ENCODE results near the gene ARPC4. TPM values are rescaled to one million over a fixed set of nuclear protein-coding genes. Genes with fewer than 3 reads are reported as not detected.

ARPC4 gene
- total RNA-seq, 2 donors from 2014 or later: 155 to 192 TPM

- DNase-seq (no peak), ATAC-seq (no peak)
- H3K27ac Mint-ChIP-seq: no peak overlapping the region
- H3K9me3 ChIP-seq (ENCODE audit: control insufficient read depth, low read length, poor library complexity, severe bottlenecking): no peaks in the 10 kb centered on the region
- no peak overlapping the region for H3K4me3 Mint-ChIP-seq
- peaks cover 37% of the 10 kb centered on the region for H3K4me1 Mint-ChIP-seq
- no peaks in the 10 kb centered on the region for H3K27me3 Mint-ChIP-seq
- peaks cover 3% of the 10 kb centered on the region for H3K36me3 Mint-ChIP-seq (ENCODE audit: low read depth)
These were observed 14.5 kb upstream of the ARPC4 start for GRCh38 chr3:9778143-9779074.

GRCh38 chr3:9779075-9779593 lies 13.7 kb upstream of the ARPC4 start:
- Mint-ChIP-seq H3K4me1 (peaks cover 37% of the 10 kb centered on the region), H3K4me3 (peak overlapping the region; percentile 15), H3K27me3 (no peaks in the 10 kb centered on the region), H3K36me3 (ENCODE audit: low read depth) (peaks cover 3% of the 10 kb centered on the region), H3K27ac (peak overlapping the region; percentile 88)
- DNase-seq (no peak), ATAC-seq (no peak)
- no peaks in the 10 kb centered on the region for H3K9me3 ChIP-seq (ENCODE audit: control insufficient read depth, low read length, poor library complexity, severe bottlenecking)

GRCh38 chr3:9779721-9780457 lies 13.0 kb upstream of the ARPC4 start:
- ATAC-seq (peak; percentile 80), DNase-seq (no peak)
- no peaks in the 10 kb centered on the region for H3K9me3 ChIP-seq (ENCODE audit: control insufficient read depth, low read length, poor library complexity, severe bottlenecking)
- peak overlapping the region; percentile 77 for H3K4me3 Mint-ChIP-seq
- no peaks in the 10 kb centered on the region for H3K27me3 Mint-ChIP-seq
- H3K4me1 Mint-ChIP-seq: peaks cover 37% of the 10 kb centered on the region
- peaks cover 3% of the 10 kb centered on the region for H3K36me3 Mint-ChIP-seq (ENCODE audit: low read depth)
- H3K27ac Mint-ChIP-seq: peak overlapping the region; percentile 88

- Mint-ChIP-seq H3K4me1 (peaks cover 36% of the 10 kb centered on the region), H3K36me3 (ENCODE audit: low read depth) (peaks cover 5% of the 10 kb centered on the region), H3K27me3 (no peaks in the 10 kb centered on the region), H3K4me3 (peak overlapping the region; percentile 77), H3K27ac (peak overlapping the region; percentile 88)
- DNase-seq: no peak
- ATAC-seq: no peak
- H3K9me3 ChIP-seq (ENCODE audit: control insufficient read depth, low read length, poor library complexity, severe bottlenecking): no peaks in the 10 kb centered on the region
These were observed 12.4 kb upstream of the ARPC4 start for GRCh38 chr3:9780458-9780812.

- H3K9me3 ChIP-seq (ENCODE audit: control insufficient read depth, low read length, poor library complexity, severe bottlenecking): no peaks in the 10 kb centered on the region
- no peak for ATAC-seq
- H3K27me3 Mint-ChIP-seq: no peaks in the 10 kb centered on the region
- DNase-seq: no peak
- H3K36me3 Mint-ChIP-seq (ENCODE audit: low read depth): peaks cover 7% of the 10 kb centered on the region
- H3K4me1 Mint-ChIP-seq: peaks cover 36% of the 10 kb centered on the region
- H3K4me3 Mint-ChIP-seq: peak overlapping the region; percentile 77
- peak overlapping the region; percentile 88 for H3K27ac Mint-ChIP-seq
These were observed 12.0 kb upstream of the ARPC4 start for GRCh38 chr3:9780910-9781309.

- no peaks in the 10 kb centered on the region for H3K9me3 ChIP-seq (ENCODE audit: control insufficient read depth, low read length, poor library complexity, severe bottlenecking)
- no peak for DNase-seq
- peaks cover 33% of the 10 kb centered on the region for H3K4me1 Mint-ChIP-seq
- peak overlapping the region; percentile 88 for H3K27ac Mint-ChIP-seq
- peaks cover 7% of the 10 kb centered on the region for H3K36me3 Mint-ChIP-seq (ENCODE audit: low read depth)
- H3K27me3 Mint-ChIP-seq: no peaks in the 10 kb centered on the region
- H3K4me3 Mint-ChIP-seq: no peak overlapping the region
- no peak for ATAC-seq
These were observed 11.3 kb upstream of the ARPC4 start for GRCh38 chr3:9781551-9781950.

GRCh38 chr3:9781978-9782603 lies 10.8 kb upstream of the ARPC4 start:
- Mint-ChIP-seq H3K27me3 (no peaks in the 10 kb centered on the region), H3K4me1 (peaks cover 32% of the 10 kb centered on the region), H3K36me3 (ENCODE audit: low read depth) (peaks cover 7% of the 10 kb centered on the region), H3K27ac (peak overlapping the region; percentile 88), H3K4me3 (no peak overlapping the region)
- DNase-seq (no peak), ATAC-seq (no peak)
- no peaks in the 10 kb centered on the region for H3K9me3 ChIP-seq (ENCODE audit: control insufficient read depth, low read length, poor library complexity, severe bottlenecking)

- DNase-seq: no peak
- H3K36me3 Mint-ChIP-seq (ENCODE audit: low read depth): peaks cover 10% of the 10 kb centered on the region
- H3K27me3 Mint-ChIP-seq: no peaks in the 10 kb centered on the region
- H3K27ac Mint-ChIP-seq: peak overlapping the region; percentile 88
- ATAC-seq: peak; percentile 47
- H3K4me3 Mint-ChIP-seq: no peak overlapping the region
- H3K4me1 Mint-ChIP-seq: peaks cover 35% of the 10 kb centered on the region
- no peaks in the 10 kb centered on the region for H3K9me3 ChIP-seq (ENCODE audit: control insufficient read depth, low read length, poor library complexity, severe bottlenecking)
These were observed 10.1 kb upstream of the ARPC4 start for GRCh38 chr3:9782770-9783169.

GRCh38 chr3:9783954-9784353 lies 8.9 kb upstream of the ARPC4 start:
- peaks cover 32% of the 10 kb centered on the region for H3K4me1 Mint-ChIP-seq
- no peaks in the 10 kb centered on the region for H3K27me3 Mint-ChIP-seq
- H3K4me3 Mint-ChIP-seq: no peak overlapping the region
- DNase-seq (no peak), ATAC-seq (no peak)
- peaks cover 11% of the 10 kb centered on the region for H3K36me3 Mint-ChIP-seq (ENCODE audit: low read depth)
- H3K27ac Mint-ChIP-seq: no peak overlapping the region
- no peaks in the 10 kb centered on the region for H3K9me3 ChIP-seq (ENCODE audit: control insufficient read depth, low read length, poor library complexity, severe bottlenecking)

- Mint-ChIP-seq H3K4me1 (peaks cover 24% of the 10 kb centered on the region), H3K27ac (peak overlapping the region; percentile 53), H3K27me3 (no peaks in the 10 kb centered on the region), H3K36me3 (ENCODE audit: low read depth) (peaks cover 15% of the 10 kb centered on the region), H3K4me3 (no peak overlapping the region)
- no peaks in the 10 kb centered on the region for H3K9me3 ChIP-seq (ENCODE audit: control insufficient read depth, low read length, poor library complexity, severe bottlenecking)
- DNase-seq: no peak
- no peak for ATAC-seq
These were observed 7.9 kb upstream of the ARPC4 start for GRCh38 chr3:9784965-9785364.

GRCh38 chr3:9785602-9786001 lies 7.3 kb upstream of the ARPC4 start:
- DNase-seq (no peak), ATAC-seq (no peak)
- no peaks in the 10 kb centered on the region for H3K9me3 ChIP-seq (ENCODE audit: control insufficient read depth, low read length, poor library complexity, severe bottlenecking)
- Mint-ChIP-seq H3K4me1 (peaks cover 24% of the 10 kb centered on the region), H3K27me3 (no peaks in the 10 kb centered on the region), H3K27ac (peak overlapping the region; percentile 53), H3K36me3 (ENCODE audit: low read depth) (peaks cover 19% of the 10 kb centered on the region), H3K4me3 (no peak overlapping the region)

GRCh38 chr3:9786209-9786739 lies 6.6 kb upstream of the ARPC4 start:
- Mint-ChIP-seq H3K4me3 (no peak overlapping the region), H3K27ac (no peak overlapping the region)
- ATAC-seq: no peak

More at GRCh38 chr3:9786209-9786739, 6.6 kb upstream of the ARPC4 start:
- no peaks in the 10 kb centered on the region for H3K9me3 ChIP-seq (ENCODE audit: control insufficient read depth, low read length, poor library complexity, severe bottlenecking)
- peaks cover 19% of the 10 kb centered on the region for H3K36me3 Mint-ChIP-seq (ENCODE audit: low read depth)
- no peaks in the 10 kb centered on the region for H3K27me3 Mint-ChIP-seq
- H3K4me1 Mint-ChIP-seq: peaks cover 22% of the 10 kb centered on the region
- no peak for DNase-seq

All from T-helper 17 cell (primary cell).